Measurements from ENCODE around the gene OR10G7.
A peak's percentile ranks its signal among the peaks of the same experiment; 100 is the strongest.

The OR10G7 gene

GRCh38 chr11:124079631-124080326, 38.7 kb upstream of the OR10G7 start:
- DNase-seq (ENCODE audit: low read depth) = peak; percentile 21
- no peak for TF ChIP-seq CTCF (IDR thresholded peaks at IDR 0.05; ENCODE audit: insufficient read depth, low read depth, low read length, missing control alignments)
- no peak overlapping the region for H3K4me3 ChIP-seq (ENCODE audit: low read length)

GRCh38 chr11:124078591-124078990, 37.5 kb upstream of the OR10G7 start:
- DNase-seq (ENCODE audit: low read depth) = no peak
- no peak for TF ChIP-seq CTCF (IDR thresholded peaks at IDR 0.05; ENCODE audit: insufficient read depth, low read depth, low read length, missing control alignments)
- H3K4me3 ChIP-seq (ENCODE audit: low read length) = no peak overlapping the region

- DNase-seq (ENCODE audit: low read depth) = no peak
- no peak overlapping the region for H3K4me3 ChIP-seq (ENCODE audit: low read length)
- TF ChIP-seq CTCF (IDR thresholded peaks at IDR 0.05; ENCODE audit: insufficient read depth, low read depth, low read length, missing control alignments) = no peak
These were observed 36.1 kb upstream of the OR10G7 start for GRCh38 chr11:124077266-124077665.

- peak overlapping the region; percentile 40 for H3K4me3 ChIP-seq (ENCODE audit: low read length)
- no peak for TF ChIP-seq CTCF (IDR thresholded peaks at IDR 0.05; ENCODE audit: insufficient read depth, low read depth, low read length, missing control alignments)
- DNase-seq (ENCODE audit: low read depth) = peak; percentile 14
These were observed 34.9 kb upstream of the OR10G7 start for GRCh38 chr11:124075841-124076651.

- H3K4me3 ChIP-seq (ENCODE audit: low read length) = no peak overlapping the region
- no peak for DNase-seq (ENCODE audit: low read depth)
- no peak for TF ChIP-seq CTCF (IDR thresholded peaks at IDR 0.05; ENCODE audit: insufficient read depth, low read depth, low read length, missing control alignments)
These were observed 34.3 kb upstream of the OR10G7 start for GRCh38 chr11:124075492-124075840.

- no peak for DNase-seq (ENCODE audit: low read depth)
- TF ChIP-seq CTCF (IDR thresholded peaks at IDR 0.05; ENCODE audit: insufficient read depth, low read depth, low read length, missing control alignments) = no peak
- no peak overlapping the region for H3K4me3 ChIP-seq (ENCODE audit: low read length)
These were observed 33.4 kb upstream of the OR10G7 start for GRCh38 chr11:124074554-124074953.

Data from epithelial cell of esophagus (primary cell).